Activated T-cell treated with anti-CD3 and anti-CD28 coated beads, Interleukin-2, amount 50 U/mL, for 24 hours (primary cell): ENCODE measurements around the gene TWF1.
"Not testable (repeated sequence)": the region's sequence is repeated elsewhere in the genome, so short reads cannot be mapped to it uniquely, and the experiment has no call there.

ENCODE experiments used
- DNase-seq: peaks from one replicate; pipeline ENCODE4 v3.0.0-alpha.2; 2020
- H3K27ac Mint-ChIP-seq: 2 replicates; pipeline ENCODE4 v1.8.0; 2020; ENCODE audit warnings: mild to moderate bottlenecking, mixed read lengths
- H3K27me3 Mint-ChIP-seq: 2 replicates; pipeline ENCODE4 v1.8.0; 2020; ENCODE audit warnings: mixed read lengths
- H3K36me3 Mint-ChIP-seq: 2 replicates; pipeline ENCODE4 v1.8.0; 2020; ENCODE audit warnings: low read depth, mixed read lengths
- H3K4me1 Mint-ChIP-seq: 2 replicates; pipeline ENCODE4 v1.8.0; 2020; ENCODE audit warnings: low read depth, mixed read lengths
- H3K4me3 Mint-ChIP-seq: 2 replicates; pipeline ENCODE4 v1.8.0; 2020; ENCODE audit warnings: mild to moderate bottlenecking, moderate library complexity, mixed read lengths
- H3K9me3 Mint-ChIP-seq: 2 replicates; pipeline ENCODE4 v1.8.0; 2020; ENCODE audit warnings: mixed read lengths

The TWF1 gene

DNA sequence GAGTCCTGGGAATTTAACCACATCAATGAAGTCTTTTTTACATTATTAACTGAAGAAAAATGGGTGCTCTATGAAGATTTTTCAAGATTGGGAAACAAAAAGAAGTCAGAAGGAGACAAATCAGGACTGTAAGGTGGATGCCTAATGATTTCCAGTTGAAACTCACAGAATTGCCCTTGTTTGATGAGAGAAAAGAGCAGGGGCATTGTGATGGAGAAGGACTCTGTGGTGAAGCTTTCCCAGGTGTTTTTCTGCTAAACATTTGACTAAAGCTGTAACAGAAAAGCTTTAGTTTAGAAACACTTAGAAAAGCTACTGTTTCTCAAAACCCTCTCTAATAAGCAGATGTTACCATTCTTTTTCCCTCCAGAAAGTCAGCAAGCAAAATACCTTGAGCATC, 41.6 kb downstream of the TWF1 start:
- Mint-ChIP-seq H3K36me3 (peaks cover 29% of the 10 kb centered on the region), H3K27me3 (no peaks in the 10 kb centered on the region), H3K4me3 (no peak overlapping the region), H3K27ac (no peak overlapping the region), H3K9me3 (no peaks in the 10 kb centered on the region), H3K4me1 (peaks cover 51% of the 10 kb centered on the region)
- no peak for DNase-seq

DNA sequence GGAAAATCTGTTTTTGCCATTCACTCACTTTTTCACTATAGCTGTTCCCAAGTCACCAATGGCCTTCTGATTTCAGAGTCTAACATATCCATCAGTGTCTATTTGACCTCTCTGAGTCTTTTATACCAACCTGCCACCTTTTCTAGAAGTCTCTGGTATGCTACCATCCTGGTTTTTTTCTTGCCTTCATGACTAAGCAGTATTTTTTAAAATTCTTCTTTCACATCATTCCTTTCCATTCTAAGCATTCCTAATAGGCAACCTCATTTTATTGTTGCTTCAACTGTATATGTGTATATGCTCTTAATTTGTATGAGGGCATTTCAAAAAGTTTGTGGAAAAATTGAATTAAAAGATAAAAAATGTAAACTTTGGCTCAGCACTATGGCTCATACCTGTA, 42.3 kb downstream of the TWF1 start:
- H3K27me3 Mint-ChIP-seq, result no peaks in the 10 kb centered on the region
- no peak overlapping the region for H3K4me3 Mint-ChIP-seq
- peaks cover 51% of the 10 kb centered on the region for H3K4me1 Mint-ChIP-seq
- DNase-seq, result no peak
- no peaks in the 10 kb centered on the region for H3K9me3 Mint-ChIP-seq
- no peak overlapping the region for H3K27ac Mint-ChIP-seq
- H3K36me3 Mint-ChIP-seq, result peaks cover 36% of the 10 kb centered on the region

DNA sequence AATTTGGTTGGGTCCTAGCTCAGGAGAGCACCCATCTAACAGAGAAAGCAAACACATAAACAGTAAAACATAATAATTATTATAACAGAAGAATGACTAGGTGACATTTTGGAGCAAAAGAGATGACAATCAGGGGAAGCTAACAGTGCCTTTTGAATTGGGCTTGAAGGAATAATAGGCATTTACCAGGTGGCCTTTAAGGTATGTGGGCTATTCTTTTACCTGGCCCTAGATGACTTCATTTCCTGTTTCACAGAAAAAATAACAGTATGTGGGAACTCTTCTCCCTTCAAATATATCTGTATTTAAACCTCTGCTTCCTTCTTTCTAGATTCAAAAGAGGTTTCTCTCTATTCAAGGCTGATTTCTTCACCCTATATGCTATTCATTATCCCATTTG, 43.5 kb downstream of the TWF1 start:
- no peak overlapping the region for H3K27ac Mint-ChIP-seq
- no peak for DNase-seq
- no peaks in the 10 kb centered on the region for H3K9me3 Mint-ChIP-seq
- peaks cover 53% of the 10 kb centered on the region for H3K4me1 Mint-ChIP-seq
- H3K27me3 Mint-ChIP-seq, result no peaks in the 10 kb centered on the region
- peaks cover 46% of the 10 kb centered on the region for H3K36me3 Mint-ChIP-seq
- no peak overlapping the region for H3K4me3 Mint-ChIP-seq

DNA sequence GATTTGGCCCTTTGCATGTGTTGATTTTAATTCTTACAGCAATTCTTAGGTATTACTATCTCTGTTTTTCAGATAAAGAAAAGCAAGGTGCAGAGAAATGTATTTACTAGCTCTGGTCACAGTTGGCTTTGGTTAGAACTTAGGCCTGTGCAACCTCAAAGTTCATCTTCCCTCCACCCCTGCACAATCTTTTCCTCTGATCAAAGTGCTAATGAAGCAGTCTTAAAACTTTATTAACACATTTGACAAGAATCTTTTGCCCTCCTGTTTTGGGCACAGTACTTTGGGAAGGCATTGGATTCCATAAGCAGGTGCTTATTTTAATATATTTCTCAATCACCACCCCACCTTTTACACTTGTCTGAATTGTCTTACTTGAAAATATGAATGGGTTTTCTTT, 44.6 kb downstream of the TWF1 start:
- DNase-seq, result no peak
- Mint-ChIP-seq H3K27me3 (no peaks in the 10 kb centered on the region), H3K4me1 (peaks cover 60% of the 10 kb centered on the region), H3K36me3 (peaks cover 48% of the 10 kb centered on the region), H3K4me3 (peak overlapping the region; percentile 95), H3K27ac (peak overlapping the region; percentile 39), H3K9me3 (no peaks in the 10 kb centered on the region)

DNA sequence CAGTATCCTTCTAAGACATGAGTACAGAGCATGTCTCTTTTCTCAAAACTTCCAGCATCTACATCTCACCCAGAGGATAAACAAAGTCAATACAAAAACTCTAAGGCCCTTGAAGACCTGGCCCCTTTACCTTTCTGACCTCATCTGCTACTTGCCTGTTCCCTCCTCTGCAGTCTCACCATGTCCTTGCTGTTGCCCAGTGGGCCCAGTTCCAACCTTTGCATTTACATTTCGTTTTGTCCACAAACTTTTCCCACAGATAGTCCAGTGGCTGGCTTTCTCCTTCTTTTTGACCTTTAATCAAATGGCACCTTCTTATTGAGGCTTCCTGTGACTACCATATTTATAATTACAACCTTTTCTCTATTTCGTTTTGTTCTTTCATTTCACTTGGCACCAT, 45.7 kb downstream of the TWF1 start:
- H3K9me3 Mint-ChIP-seq, result no peaks in the 10 kb centered on the region
- H3K4me3 Mint-ChIP-seq, result peak overlapping the region; percentile 95
- H3K27ac Mint-ChIP-seq, result peak overlapping the region; percentile 99
- DNase-seq, result no peak
- H3K4me1 Mint-ChIP-seq, result peaks cover 71% of the 10 kb centered on the region
- peaks cover 58% of the 10 kb centered on the region for H3K36me3 Mint-ChIP-seq
- H3K27me3 Mint-ChIP-seq, result no peaks in the 10 kb centered on the region

DNA sequence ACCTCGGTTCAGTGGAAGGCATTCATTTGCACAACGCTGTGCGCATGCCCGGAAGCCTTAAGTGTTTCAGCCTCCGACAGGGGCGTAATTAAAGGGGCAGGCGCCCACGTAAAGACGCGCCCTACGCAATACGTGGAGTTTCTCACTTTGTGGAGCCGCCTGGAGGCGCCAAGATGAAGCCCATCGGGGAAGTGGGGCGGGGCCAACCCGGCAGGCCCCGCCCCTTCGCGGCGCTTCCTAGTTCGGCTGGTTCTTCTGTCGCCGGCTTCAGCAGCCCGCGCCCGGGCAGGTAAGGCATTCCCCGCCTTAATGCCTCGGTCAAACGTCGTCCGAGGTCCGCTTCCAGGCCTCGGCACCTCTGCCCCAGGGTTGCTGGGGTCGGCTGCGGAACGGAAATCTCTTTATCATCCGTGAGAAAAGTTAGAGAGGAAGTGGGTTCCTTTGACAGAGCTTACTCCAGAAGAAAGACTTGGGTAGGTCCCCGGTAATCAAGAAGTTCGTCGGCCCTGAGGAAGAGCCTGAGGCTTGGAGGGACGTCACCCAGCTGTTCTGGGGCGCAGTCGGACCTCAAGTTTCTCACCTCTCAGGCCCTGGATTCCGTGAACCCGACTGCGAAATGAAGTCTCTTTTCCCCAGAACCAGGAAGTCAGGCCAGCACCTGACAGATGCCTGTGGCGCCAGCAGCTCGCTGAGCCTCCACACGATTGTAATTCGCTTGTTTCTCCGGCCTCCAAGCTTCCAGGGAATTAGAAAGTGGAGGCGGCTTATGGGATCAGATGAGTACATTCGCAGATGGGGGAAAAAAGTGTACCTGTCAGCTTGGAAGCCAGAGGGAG, 47.2 kb downstream of the TWF1 start, which contains the start of the genes IRAK4 and PUS7L:
Gene IRAK4, plus strand, starts transcription at position 224 of the 836 bp plus-strand sequence. CDS start 9,161 bp downstream, outside the sequence.
Gene PUS7L, minus strand, starts transcription at position 63 of the 836 bp plus-strand sequence. CDS start 3,545 bp downstream, outside the sequence.
- H3K27me3 Mint-ChIP-seq, result no peaks in the 10 kb centered on the region
- H3K4me1 Mint-ChIP-seq, result peaks cover 70% of the 10 kb centered on the region

DNA sequence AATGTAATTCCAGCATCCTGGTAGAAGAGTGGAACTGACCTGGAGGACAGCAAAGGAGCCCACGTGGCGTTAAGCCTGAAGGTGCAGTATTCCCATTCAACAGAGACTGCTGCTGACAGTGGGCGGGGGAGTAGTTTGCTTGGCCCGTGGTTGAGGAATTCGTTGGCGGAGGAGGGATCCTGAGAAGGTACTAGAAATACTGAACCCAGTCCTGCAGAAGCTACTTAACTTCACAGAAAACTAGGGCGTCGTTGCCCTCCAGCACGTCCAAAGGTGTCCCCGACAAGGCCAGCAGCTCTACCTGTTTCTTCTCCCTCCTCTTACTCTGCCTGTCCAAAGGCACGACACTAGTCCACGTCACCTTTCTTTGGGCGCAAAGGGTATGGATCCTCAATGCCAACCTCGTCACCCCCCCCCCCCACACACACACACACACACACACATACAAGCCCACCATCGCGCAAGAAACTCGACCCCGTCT, 47.8 kb downstream of the TWF1 start:
- no peak for DNase-seq
- H3K27ac Mint-ChIP-seq, result peak overlapping the region; percentile 99
- no peaks in the 10 kb centered on the region for H3K27me3 Mint-ChIP-seq
- no peaks in the 10 kb centered on the region for H3K9me3 Mint-ChIP-seq
- peaks cover 74% of the 10 kb centered on the region for H3K36me3 Mint-ChIP-seq
- H3K4me3 Mint-ChIP-seq, result peak overlapping the region; percentile 95
- H3K4me1 Mint-ChIP-seq, result peaks cover 74% of the 10 kb centered on the region

More for the DNA sequence above, 47.2 kb downstream of the TWF1 start, which contains the start of the genes IRAK4 and PUS7L:
- Mint-ChIP-seq H3K36me3 (peaks cover 73% of the 10 kb centered on the region), H3K27ac (peak within 1 kb of the TSS; percentile 99), H3K4me3 (peak within 1 kb of the TSS; percentile 95), H3K9me3 (no peaks in the 10 kb centered on the region)
- peak; percentile 96 for DNase-seq

DNA sequence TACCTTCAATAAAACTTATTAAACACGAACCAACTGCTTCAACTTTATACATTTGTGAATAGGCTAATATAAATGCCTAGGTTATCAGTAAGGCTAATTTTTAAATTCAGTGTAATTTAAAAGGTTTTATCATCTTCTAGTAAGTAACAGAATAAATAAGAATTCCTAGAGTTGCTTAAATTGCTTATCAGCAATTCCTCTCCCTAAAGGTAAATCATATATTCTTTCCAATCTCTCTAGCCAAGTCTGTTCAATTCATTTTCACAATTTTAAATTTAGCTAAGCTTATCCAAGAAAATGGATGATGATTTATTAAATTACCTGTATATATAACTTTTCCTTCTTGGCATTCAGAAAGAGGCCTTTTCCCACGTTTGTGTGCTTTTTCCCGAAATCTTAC, 52.1 kb downstream of the TWF1 start:
- Mint-ChIP-seq H3K4me3 (no peak overlapping the region), H3K27ac (no peak overlapping the region), H3K4me1 (peaks cover 51% of the 10 kb centered on the region), H3K36me3 (peaks cover 81% of the 10 kb centered on the region), H3K27me3 (no peaks in the 10 kb centered on the region), H3K9me3 (peaks cover 8% of the 10 kb centered on the region)
- DNase-seq, result no peak

DNA sequence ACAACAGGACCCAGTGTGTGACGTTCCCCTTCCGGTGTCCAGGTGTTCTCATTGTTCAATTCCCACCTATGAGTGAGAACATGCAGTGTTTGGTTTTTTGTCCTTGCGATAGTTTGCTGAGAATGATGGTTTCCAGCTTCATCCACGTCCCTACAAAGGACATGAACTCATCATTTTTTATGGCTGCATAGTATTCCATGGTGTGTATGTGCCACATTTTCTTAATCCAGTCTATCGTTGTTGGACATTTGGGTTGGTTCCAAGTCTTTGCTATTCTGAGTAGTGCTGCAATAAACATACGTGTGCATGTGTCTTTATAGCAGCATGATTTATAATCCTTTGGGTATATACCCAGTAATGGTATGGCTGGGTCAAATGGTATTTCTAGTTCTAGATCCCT, 54.8 kb downstream of the TWF1 start:
- peaks cover 76% of the 10 kb centered on the region for H3K36me3 Mint-ChIP-seq
- H3K27ac Mint-ChIP-seq, H3K27me3 Mint-ChIP-seq, H3K4me3 Mint-ChIP-seq, DNase-seq, H3K9me3 Mint-ChIP-seq: not testable (repeated sequence)
- H3K4me1 Mint-ChIP-seq, result peaks cover 35% of the 10 kb centered on the region

DNA sequence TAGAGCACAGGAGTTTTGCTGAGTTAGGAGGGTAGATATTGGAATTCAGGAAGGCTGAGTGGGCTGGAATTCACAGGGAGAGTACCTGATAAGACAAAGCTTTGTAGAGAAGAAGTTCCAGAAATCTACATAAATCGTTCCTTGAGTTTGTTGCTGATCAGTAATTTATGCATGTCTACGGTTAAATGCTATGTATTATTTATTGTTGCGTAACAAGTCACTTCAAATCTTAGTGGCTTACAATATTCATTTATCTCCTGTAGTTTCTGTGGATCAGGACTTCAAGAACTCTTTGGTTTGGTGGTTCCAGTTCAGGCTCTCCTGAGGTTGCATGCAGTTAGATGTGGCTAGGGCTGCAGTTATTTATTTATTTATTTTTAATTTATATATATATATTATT, 55.3 kb downstream of the TWF1 start:
- H3K4me3 Mint-ChIP-seq, result no peak overlapping the region
- H3K27ac Mint-ChIP-seq, result no peak overlapping the region
- no peak for DNase-seq
- peaks cover 8% of the 10 kb centered on the region for H3K9me3 Mint-ChIP-seq
- H3K4me1 Mint-ChIP-seq, result peaks cover 30% of the 10 kb centered on the region
- peaks cover 74% of the 10 kb centered on the region for H3K36me3 Mint-ChIP-seq
- no peaks in the 10 kb centered on the region for H3K27me3 Mint-ChIP-seq

DNA sequence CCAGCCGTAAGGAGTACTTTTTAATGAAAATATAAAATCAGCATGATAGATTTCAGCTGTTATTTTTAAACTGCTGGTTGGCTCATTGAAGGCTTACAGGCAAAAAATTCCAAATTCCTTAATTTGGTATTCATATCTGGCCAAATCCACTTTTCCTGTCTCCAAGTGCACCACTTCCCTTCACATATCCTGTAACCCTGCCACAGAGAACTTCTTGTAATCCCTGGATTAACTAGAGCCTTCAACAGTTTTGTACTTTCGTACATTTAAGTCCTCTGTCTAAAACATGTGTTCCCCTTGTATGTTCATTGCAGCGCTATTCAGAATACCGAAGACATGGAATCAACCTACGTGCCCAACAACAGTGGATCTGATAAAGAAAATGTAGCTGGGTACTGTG, 57.1 kb downstream of the TWF1 start:
- DNase-seq, result no peak
- no peak overlapping the region for H3K27ac Mint-ChIP-seq
- H3K4me3 Mint-ChIP-seq, result no peak overlapping the region
- H3K4me1 Mint-ChIP-seq, result peaks cover 17% of the 10 kb centered on the region
- peaks cover 8% of the 10 kb centered on the region for H3K9me3 Mint-ChIP-seq
- H3K27me3 Mint-ChIP-seq, result no peaks in the 10 kb centered on the region
- peaks cover 74% of the 10 kb centered on the region for H3K36me3 Mint-ChIP-seq

DNA sequence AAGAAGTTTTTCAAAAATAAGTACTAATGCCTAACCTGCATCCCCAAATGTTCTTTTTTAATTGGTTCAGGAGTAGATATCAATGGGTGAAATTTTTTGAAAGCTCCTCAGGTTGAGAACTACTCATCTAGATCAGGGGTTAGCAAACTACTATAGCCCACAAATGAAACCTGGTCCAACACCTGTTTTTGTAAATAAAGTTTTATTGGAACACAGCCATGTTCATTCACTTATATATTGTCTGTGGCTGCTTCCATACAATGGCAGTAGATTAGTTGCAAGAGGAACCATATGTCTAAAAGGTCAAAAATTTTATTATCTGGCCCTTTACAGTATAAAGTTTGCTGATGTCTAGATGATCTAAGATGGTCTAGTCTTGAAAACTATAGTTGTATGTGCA, 61.3 kb downstream of the TWF1 start:
- no peaks in the 10 kb centered on the region for H3K4me1 Mint-ChIP-seq
- no peak overlapping the region for H3K4me3 Mint-ChIP-seq
- no peak overlapping the region for H3K27ac Mint-ChIP-seq
- H3K36me3 Mint-ChIP-seq, result peaks cover 74% of the 10 kb centered on the region
- no peaks in the 10 kb centered on the region for H3K9me3 Mint-ChIP-seq
- no peaks in the 10 kb centered on the region for H3K27me3 Mint-ChIP-seq
- DNase-seq, result no peak
